Thymus (tissue), 14 donors: ENCODE data around the gene KDM4F. TPM values are rescaled to one million over a fixed set of nuclear protein-coding genes. Genes with fewer than 3 reads are reported as not detected.
"Not testable (repeated sequence)": the region's sequence is repeated elsewhere in the genome, so short reads cannot be mapped to it uniquely, and the experiment has no call there.

Experiments used
- DNase-seq, 9 donors: peaks; one replicate each; pipeline ENCODE4 v3.0.0-alpha.2; 2013; ENCODE audit warnings: low spot score in 9 of 9, low read depth in 6 of 9, missing footprints in 1 of 9
- H3K27ac ChIP-seq, 2 donors: one replicate each; pipeline ENCODE4 v1.5.1; 2013; ENCODE audit warnings: control low read depth in 1 of 2, low read depth in 1 of 2, low read length in 1 of 2, mild to moderate bottlenecking in 1 of 2, moderate library complexity in 1 of 2
- H3K27me3 ChIP-seq, 2 donors: one replicate each; pipeline ENCODE4 v1.5.1; 2013; ENCODE audit warnings: low read length in 1 of 2; ENCODE audit not compliant: control insufficient read depth in 2 of 2, insufficient read depth in 1 of 2
- H3K36me3 ChIP-seq, 2 donors: one replicate each; pipeline ENCODE4 v1.5.1; 2013; ENCODE audit warnings: low read length in 1 of 2, mild to moderate bottlenecking in 1 of 2, moderate library complexity in 1 of 2; ENCODE audit not compliant: control insufficient read depth in 2 of 2, insufficient read depth in 2 of 2
- H3K4me1 ChIP-seq, 2 donors: one replicate each; pipeline ENCODE4 v1.5.1; 2013; ENCODE audit warnings: low read length in 2 of 2; ENCODE audit not compliant: control insufficient read depth in 2 of 2, insufficient read depth in 2 of 2
- H3K4me3 ChIP-seq, 2 donors: one replicate each; pipeline ENCODE4 v1.5.1; 2013; ENCODE audit warnings: low read length in 2 of 2, control low read depth in 1 of 2, mild to moderate bottlenecking in 1 of 2
- H3K9me3 ChIP-seq, 2 donors: one replicate each; pipeline ENCODE4 v1.5.1; 2013; ENCODE audit warnings: low read length in 1 of 2, mild to moderate bottlenecking in 1 of 2; ENCODE audit not compliant: control insufficient read depth in 2 of 2, insufficient read depth in 1 of 2
- WGBS: extraction: QIAGEN DNeasy Blood & Tissue Kit; methylation state at CpG from one replicate; pipeline ENCODE4 v1.1.7; 2013; 5-methylcytosine and 5-hydroxymethylcytosine counted together
- long read RNA-seq, 10 donors: transcript quantifications; one replicate each; lab custom pipeline, GENCODE V29; 2026
- polyA plus RNA-seq: library from polyadenylated mRNA; stranded (reverse); fragments of 200-250 nt; gene quantifications from one replicate; pipeline ENCODE4 v1.2.3, GENCODE V29; 2013
- total RNA-seq: library from RNA; stranded (reverse); fragments of 120-200 nt; gene quantifications from one replicate; pipeline ENCODE4 v1.2.4, GENCODE V29; 2013
- donor health status: healthy.

Gene KDM4F
- total RNA-seq (not detected), polyA plus RNA-seq (not detected)
- long read RNA-seq, donor 1 = 0 reads
- long read RNA-seq, donor 2 = 0 reads
- long read RNA-seq, donor 3 = 0 reads
- long read RNA-seq, donor 4 = 0 reads
- long read RNA-seq, donor 5 = 0 reads
- long read RNA-seq, donor 6 = 0 reads
- long read RNA-seq, donor 7 = 0 reads
- long read RNA-seq, donor 8 = 0 reads
- long read RNA-seq, donor 9 = 0 reads
- long read RNA-seq, donor 10 = 0 reads

- DNase-seq, H3K36me3 ChIP-seq, H3K27me3 ChIP-seq, H3K4me3 ChIP-seq, H3K4me1 ChIP-seq, H3K27ac ChIP-seq, H3K9me3 ChIP-seq: not testable (repeated sequence)
- WGBS = 97% methylated on average over 3 of the region's 3 CpGs
Observed at GRCh38 chr11:95049122-95049521, at the start of gene KDM4F. Gene KDM4F, plus strand, starts transcription at chr11:95049422.

GRCh38 chr11:95003716-95004115 lies 45.5 kb upstream of the KDM4F start:
- Histone ChIP-seq H3K4me3 (no peak overlapping the region), H3K9me3 (no peaks in the 10 kb centered on the region), H3K27me3 (no peaks in the 10 kb centered on the region), H3K36me3 (no peaks in the 10 kb centered on the region), H3K27ac (no peak overlapping the region), H3K4me1 (no peaks in the 10 kb centered on the region)
- DNase-seq = no peak

GRCh38 chr11:95005642-95006041 lies 43.6 kb upstream of the KDM4F start:
- no peaks in the 10 kb centered on the region for H3K36me3 ChIP-seq
- H3K27ac ChIP-seq = no peak overlapping the region
- DNase-seq = no peak
- H3K9me3 ChIP-seq = no peaks in the 10 kb centered on the region
- H3K27me3 ChIP-seq = no peaks in the 10 kb centered on the region
- 96% methylated on average over 1 of the region's 1 CpG for WGBS
- H3K4me1 ChIP-seq = no peaks in the 10 kb centered on the region
- no peak overlapping the region for H3K4me3 ChIP-seq

- Histone ChIP-seq H3K4me3 (no peak overlapping the region), H3K27ac (no peak overlapping the region), H3K36me3 (no peaks in the 10 kb centered on the region), H3K27me3 (peaks cover 0 to 4% of the 10 kb centered on the region in 2 donors), H3K9me3 (no peaks in the 10 kb centered on the region), H3K4me1 (no peaks in the 10 kb centered on the region)
- no peak for DNase-seq
Observed at GRCh38 chr11:95011376-95011775, 37.8 kb upstream of the KDM4F start.

GRCh38 chr11:95014184-95014821 lies 34.9 kb upstream of the KDM4F start:
- Histone ChIP-seq H3K27me3 (peaks cover 0 to 4% of the 10 kb centered on the region in 2 donors), H3K27ac (no peak overlapping the region), H3K4me1 (no peaks in the 10 kb centered on the region), H3K36me3 (no peaks in the 10 kb centered on the region), H3K9me3 (no peaks in the 10 kb centered on the region), H3K4me3 (no peak overlapping the region)
- DNase-seq = no peak
- 97% methylated on average over 12 of the region's 12 CpGs for WGBS

GRCh38 chr11:95016139-95016538 lies 33.1 kb upstream of the KDM4F start:
- DNase-seq = no peak
- Histone ChIP-seq H3K4me1 (no peaks in the 10 kb centered on the region), H3K27ac (no peak overlapping the region), H3K36me3 (no peaks in the 10 kb centered on the region), H3K27me3 (peaks cover 0 to 4% of the 10 kb centered on the region in 2 donors), H3K4me3 (no peak overlapping the region), H3K9me3 (no peaks in the 10 kb centered on the region)
- 98% methylated on average over 2 of the region's 2 CpGs for WGBS

GRCh38 chr11:95021468-95021867 lies 27.8 kb upstream of the KDM4F start:
- not testable (repeated sequence) for DNase-seq, H3K27ac ChIP-seq

GRCh38 chr11:95024958-95025357 lies 24.3 kb upstream of the KDM4F start, which contains the start of gene KDM4E:
Gene KDM4E, plus strand, starts transcription at chr11:95025258. Its CDS starts 300 bp downstream, at chr11:95025558.
- Histone ChIP-seq H3K27me3 (no peaks in the 10 kb centered on the region), H3K27ac (no peak within 1 kb of the TSS), H3K9me3 (no peaks in the 10 kb centered on the region), H3K4me1 (no peaks in the 10 kb centered on the region), H3K36me3 (no peaks in the 10 kb centered on the region), H3K4me3 (no peak within 1 kb of the TSS)
- 96% methylated on average over 1 of the region's 1 CpG for WGBS
- no peak for DNase-seq

More at GRCh38 chr11:95021468-95021867, 27.8 kb upstream of the KDM4F start:
- H3K9me3 ChIP-seq, H3K4me3 ChIP-seq, H3K4me1 ChIP-seq, H3K27me3 ChIP-seq, H3K36me3 ChIP-seq: not testable (repeated sequence)
- 97% methylated on average over 5 of the region's 5 CpGs for WGBS

GRCh38 chr11:95025594-95025993 lies 23.6 kb upstream of the KDM4F start:
- 96% methylated on average over 7 of the region's 9 CpGs for WGBS
- not testable (repeated sequence) for H3K4me1 ChIP-seq, H3K4me3 ChIP-seq, H3K27me3 ChIP-seq, DNase-seq, H3K27ac ChIP-seq, H3K9me3 ChIP-seq, H3K36me3 ChIP-seq
